ENCODE data around the gene CFAP45.

DNA sequence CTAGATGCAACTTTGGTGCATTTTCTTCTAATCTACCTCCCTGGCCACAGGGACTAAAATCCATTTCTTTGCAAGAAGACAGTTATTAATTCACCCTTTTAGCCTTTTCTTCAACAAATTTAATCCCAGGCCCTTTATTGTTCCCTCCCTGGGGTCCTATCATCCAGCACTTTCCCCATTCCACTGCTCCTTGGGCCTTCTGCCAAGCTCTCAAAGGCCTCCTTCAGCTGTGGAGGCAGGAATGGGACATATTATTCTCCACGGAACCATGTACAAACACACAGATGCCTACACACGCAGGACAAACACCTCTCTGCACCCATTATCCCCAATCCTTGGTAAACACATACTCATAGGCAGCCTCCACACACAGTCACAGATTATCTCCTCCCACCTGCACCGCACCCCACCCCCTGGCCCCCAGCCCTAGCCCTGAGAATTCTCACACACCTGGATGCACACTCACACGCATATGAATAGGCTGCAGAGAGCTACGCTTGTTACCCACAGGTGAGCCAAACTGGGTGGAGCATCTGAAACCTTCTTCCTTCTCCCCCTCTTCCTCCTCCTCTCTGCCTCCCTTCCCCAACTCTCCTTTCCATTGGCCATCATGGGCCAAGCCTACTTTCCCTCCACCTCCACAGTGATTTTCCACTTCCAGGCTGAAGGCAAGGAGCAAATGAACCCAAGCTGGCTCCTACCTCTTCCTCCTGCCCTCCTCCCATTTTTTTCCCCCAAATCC lies 13.7 kb upstream of the CFAP45 start:
- TF ChIP-seq POLR2A (IDR thresholded peaks at IDR 0.05): no peak
- TF ChIP-seq, protein P1, sequence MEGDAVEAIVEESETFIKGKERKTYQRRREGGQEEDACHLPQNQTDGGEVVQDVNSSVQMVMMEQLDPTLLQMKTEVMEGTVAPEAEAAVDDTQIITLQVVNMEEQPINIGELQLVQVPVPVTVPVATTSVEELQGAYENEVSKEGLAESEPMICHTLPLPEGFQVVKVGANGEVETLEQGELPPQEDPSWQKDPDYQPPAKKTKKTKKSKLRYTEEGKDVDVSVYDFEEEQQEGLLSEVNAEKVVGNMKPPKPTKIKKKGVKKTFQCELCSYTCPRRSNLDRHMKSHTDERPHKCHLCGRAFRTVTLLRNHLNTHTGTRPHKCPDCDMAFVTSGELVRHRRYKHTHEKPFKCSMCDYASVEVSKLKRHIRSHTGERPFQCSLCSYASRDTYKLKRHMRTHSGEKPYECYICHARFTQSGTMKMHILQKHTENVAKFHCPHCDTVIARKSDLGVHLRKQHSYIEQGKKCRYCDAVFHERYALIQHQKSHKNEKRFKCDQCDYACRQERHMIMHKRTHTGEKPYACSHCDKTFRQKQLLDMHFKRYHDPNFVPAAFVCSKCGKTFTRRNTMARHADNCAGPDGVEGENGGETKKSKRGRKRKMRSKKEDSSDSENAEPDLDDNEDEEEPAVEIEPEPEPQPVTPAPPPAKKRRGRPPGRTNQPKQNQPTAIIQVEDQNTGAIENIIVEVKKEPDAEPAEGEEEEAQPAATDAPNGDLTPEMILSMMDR (IDR thresholded peaks at IDR 0.05): no peak

All from right lobe of liver (tissue), 4 donors.